Coronary artery (tissue), 2 donors: ENCODE measurements around the gene C2CD5.
"Not testable (repeated sequence)": the region's sequence is repeated elsewhere in the genome, so short reads cannot be mapped to it uniquely, and the experiment has no call there.

Experiments used
- DNase-seq: peaks from one replicate; pipeline ENCODE4 v3.0.0-alpha.2; 2017; ENCODE audit warnings: low spot score
- H3K27ac ChIP-seq, 2 donors: fragments of 200-600 bp; sonication (generic); one replicate each; pipeline ENCODE4 v1.5.1; 2016 to 2019
- H3K4me3 ChIP-seq: fragments of 200-600 bp; sonication (generic); 2 replicates; pipeline ENCODE4 v1.5.1; 2016; ENCODE audit warnings: mild to moderate bottlenecking, moderate library complexity
- CTCF ChIP-seq: fragments of 200-600 bp; sonication (generic); IDR thresholded peaks from one replicate; pipeline ENCODE4 v1.5.1; 2019; ENCODE audit warnings: antibody characterized with exemption

The C2CD5 gene

GRCh38 chr12:22505826-22506225 lies 38.5 kb downstream of the C2CD5 start:
- DNase-seq: no peak
- no peak for TF ChIP-seq CTCF
- no peak overlapping the region for H3K27ac ChIP-seq
- no peak overlapping the region for H3K4me3 ChIP-seq

GRCh38 chr12:22500100-22500499 lies 44.2 kb downstream of the C2CD5 start:
- no peak for DNase-seq
- Histone ChIP-seq H3K4me3 (no peak overlapping the region), H3K27ac (no peak overlapping the region)
- no peak for TF ChIP-seq CTCF

- DNase-seq: no peak
- no peak overlapping the region for H3K4me3 ChIP-seq
- no peak overlapping the region for H3K27ac ChIP-seq
- no peak for TF ChIP-seq CTCF
Measured at GRCh38 chr12:22499445-22499844, 44.9 kb downstream of the C2CD5 start.

- no peak for TF ChIP-seq CTCF
- H3K27ac ChIP-seq: no peak overlapping the region
- DNase-seq: no peak
- no peak overlapping the region for H3K4me3 ChIP-seq
Measured at GRCh38 chr12:22494319-22494718, 50.0 kb downstream of the C2CD5 start.

GRCh38 chr12:22491034-22491433 lies 53.3 kb downstream of the C2CD5 start:
- TF ChIP-seq CTCF: no peak
- H3K4me3 ChIP-seq: no peak overlapping the region
- no peak for DNase-seq
- no peak overlapping the region for H3K27ac ChIP-seq

GRCh38 chr12:22488478-22488877 lies 55.9 kb downstream of the C2CD5 start:
- no peak overlapping the region for H3K27ac ChIP-seq
- no peak for DNase-seq
- no peak overlapping the region for H3K4me3 ChIP-seq
- no peak for TF ChIP-seq CTCF

- not testable (repeated sequence) for H3K4me3 ChIP-seq, DNase-seq, H3K27ac ChIP-seq
Measured at GRCh38 chr12:22487683-22488082, 56.7 kb downstream of the C2CD5 start.

GRCh38 chr12:22481547-22482104 lies 62.7 kb downstream of the C2CD5 start:
- no peak overlapping the region for H3K4me3 ChIP-seq
- no peak overlapping the region for H3K27ac ChIP-seq
- DNase-seq: no peak
- no peak for TF ChIP-seq CTCF

- not testable (repeated sequence) for H3K4me3 ChIP-seq, H3K27ac ChIP-seq, DNase-seq
Measured at GRCh38 chr12:22480814-22481213, 63.5 kb downstream of the C2CD5 start.
